ENCODE data around the gene CHKA. TPM values are rescaled to one million over a fixed set of nuclear protein-coding genes. Genes with fewer than 3 reads are reported as not detected.

Gene CHKA
- total RNA-seq, 2 donors from 2014 or later, result 10.9 to 13.8 TPM

- DNase-seq (ENCODE audit: low spot score), result no peak
- intact Hi-C loops (cut with DNase I), result no loop called here
Measured at GRCh38 chr11:68039526-68040086, 81.6 kb downstream of the CHKA start.

GRCh38 chr11:68038718-68039525 is 82.3 kb downstream of the CHKA start, which contains the start of gene TCIRG1:
TSS of gene TCIRG1 (plus strand) at chr11:68039025. CDS start at chr11:68041272, 2,247 bp downstream.
- DNase-seq (ENCODE audit: low spot score), result peak; percentile 96
- intact Hi-C loops (cut with DNase I), result no loop called here

GRCh38 chr11:68038226-68038717 is 82.9 kb downstream of the CHKA start:
- DNase-seq (ENCODE audit: low spot score), result no peak
- intact Hi-C loops (cut with DNase I), result no loop called here

GRCh38 chr11:68037411-68038225 is 83.6 kb downstream of the CHKA start:
- DNase-seq (ENCODE audit: low spot score), result no peak
- intact Hi-C loops (cut with DNase I), result no loop called here

GRCh38 chr11:68036717-68037239 is 84.4 kb downstream of the CHKA start:
- intact Hi-C loops (cut with DNase I), result no loop called here

GRCh38 chr11:68036141-68036716 is 85.0 kb downstream of the CHKA start:
- intact Hi-C loops (cut with DNase I), result no loop called here
- no peak for DNase-seq (ENCODE audit: low spot score)

More at GRCh38 chr11:68036717-68037239, 84.4 kb downstream of the CHKA start:
- peak; percentile 92 for DNase-seq (ENCODE audit: low spot score)

GRCh38 chr11:68035266-68035876 is 85.8 kb downstream of the CHKA start:
- DNase-seq (ENCODE audit: low spot score), result no peak
- intact Hi-C loops (cut with DNase I), result no loop called here

GRCh38 chr11:68033708-68034045 is 87.5 kb downstream of the CHKA start:
- no peak for DNase-seq (ENCODE audit: low spot score)
- intact Hi-C loops (cut with DNase I), result no loop called here

GRCh38 chr11:68032997-68033707 is 88.0 kb downstream of the CHKA start:
- intact Hi-C loops (cut with DNase I), result no loop called here
- no peak for DNase-seq (ENCODE audit: low spot score)

GRCh38 chr11:68032003-68032402 is 89.2 kb downstream of the CHKA start:
- intact Hi-C loops (cut with DNase I), result no loop called here

GRCh38 chr11:68031144-68031464 is 90.1 kb downstream of the CHKA start:
- intact Hi-C loops (cut with DNase I), result no loop called here
- DNase-seq (ENCODE audit: low spot score), result no peak

More at GRCh38 chr11:68032003-68032402, 89.2 kb downstream of the CHKA start:
- no peak for DNase-seq (ENCODE audit: low spot score)

- intact Hi-C loops (cut with DNase I), result no loop called here
Measured at GRCh38 chr11:68030318-68031143, 90.7 kb downstream of the CHKA start, which contains the start of gene NDUFS8. TSS of gene NDUFS8 (plus strand) at chr11:68030681. CDS start at chr11:68032152, 1,471 bp downstream.

GRCh38 chr11:68028802-68029545 is 92.2 kb downstream of the CHKA start:
- no peak for DNase-seq (ENCODE audit: low spot score)
- intact Hi-C loops (cut with DNase I), result no loop called here

More at GRCh38 chr11:68030318-68031143, 90.7 kb downstream of the CHKA start, which contains the start of gene NDUFS8:
- peak; percentile 98 for DNase-seq (ENCODE audit: low spot score)

GRCh38 chr11:68027667-68028066 is 93.5 kb downstream of the CHKA start:
- no peak for DNase-seq (ENCODE audit: low spot score)
- intact Hi-C loops (cut with DNase I), result no loop called here

- DNase-seq (ENCODE audit: low spot score), result no peak
- intact Hi-C loops (cut with DNase I), result no loop called here
Measured at GRCh38 chr11:68026391-68027105, 94.6 kb downstream of the CHKA start.

- intact Hi-C loops (cut with DNase I), result no loop called here
- no peak for DNase-seq (ENCODE audit: low spot score)
Measured at GRCh38 chr11:68025047-68025446, 96.1 kb downstream of the CHKA start.

Measured in posterior vena cava (tissue), 2 donors.